B cell (primary cell): ENCODE data around the gene TIMM8A. TPM values are rescaled to one million over a fixed set of nuclear protein-coding genes. Genes with fewer than 3 reads are reported as not detected.

Experiments used
- ATAC-seq: fragments of 200-7000 bp; cut with Tn5 transposase; one replicate; pipeline ENCODE4 v1.10.0; 2021; ENCODE audit warnings: low read depth, mild to moderate bottlenecking, moderate number of reproducible peaks, moderate library complexity
- CTCF ChIA-PET: fragments of 350-600 bp; sonication (Branson Sonifier 250); formaldehyde crosslinking; loops from one replicate; lab custom pipeline; 2021; ENCODE audit warnings: antibody characterized with exemption, inconsistent platforms; lab: Charles Lee
- POLR2A ChIA-PET: fragments of 350-600 bp; sonication (Branson Sonifier 250); formaldehyde crosslinking; loops from one replicate; lab custom pipeline; 2021; ENCODE audit warnings: antibody characterized with exemption; lab: Charles Lee
- DNase-seq: peaks from one replicate; pipeline ENCODE4 v3.0.0; 2013
- H2AFZ ChIP-seq: 2 replicates; pipeline ENCODE4 v1.6.1; 2012; ENCODE audit warnings: mild to moderate bottlenecking, low read depth, low read length; ENCODE audit not compliant: insufficient read depth, poor library complexity, severe bottlenecking
- H3K27ac ChIP-seq, 2 donors: 1 replicate in 1 of 2; 2 replicates in 1 of 2; pipeline ENCODE4 v1.5.1; 2012 to 2013; ENCODE audit warnings: low read length in 2 of 2, mild to moderate bottlenecking in 2 of 2, moderate library complexity in 1 of 2
- H3K27me3 ChIP-seq, 4 experiments: fragments of 200-600 bp in 1 of 4; sonication (generic) in 1 of 4; replicated peaks in 1 of 4; 1 replicate in 2 of 4; 2 replicates in 2 of 4; pipeline versions ENCODE4 v1.6.1 to v1.7.0; 2013 to 2016; ENCODE audit warnings: low read length in 3 of 4, mild to moderate bottlenecking in 2 of 4, mixed read lengths in 1 of 4, moderate library complexity in 1 of 4; ENCODE audit not compliant: insufficient read depth in 4 of 4, control insufficient read depth in 3 of 4; ENCODE audit errors: control extremely low read depth in 1 of 4
- H3K36me3 ChIP-seq, 2 experiments: replicated peaks in 1 of 2; 1 replicate in 1 of 2; 2 replicates in 1 of 2; pipeline versions ENCODE4 v1.6.1 to v1.7.1; 2013; ENCODE audit warnings: low read length in 1 of 2; ENCODE audit not compliant: insufficient read depth in 2 of 2, control insufficient read depth in 1 of 2; ENCODE audit errors: control extremely low read depth in 1 of 2, extremely low read depth in 1 of 2
- H3K4me1 ChIP-seq, 2 donors: fragments of 200-600 bp in 1 of 2; sonication (generic) in 1 of 2; 1 replicate in 1 of 2; 2 replicates in 1 of 2; pipeline versions ENCODE4 v1.5.1 to v1.6.1; 2013 to 2017; ENCODE audit warnings: low read length in 2 of 2; ENCODE audit not compliant: control insufficient read depth in 2 of 2, insufficient read depth in 2 of 2
- H3K4me2 ChIP-seq: replicated peaks from 2 replicates; pipeline ENCODE3; 2012; ENCODE audit warnings: mild to moderate bottlenecking, low read depth, low read length; ENCODE audit not compliant: poor library complexity, severe bottlenecking
- H3K4me3 ChIP-seq, 5 experiments: fragments of 200-600 bp in 1 of 5; sonication (generic) in 1 of 5; 1 replicate in 3 of 5; 2 replicates in 2 of 5; pipeline versions ENCODE4 v1.5.1 to v1.7.0; 2011 to 2016; ENCODE audit warnings: low read length in 4 of 5, mild to moderate bottlenecking in 4 of 5, low read depth in 2 of 5, control low read depth in 1 of 5, moderate library complexity in 1 of 5; ENCODE audit not compliant: insufficient read depth in 1 of 5; ENCODE audit errors: control extremely low read depth in 1 of 5, extremely low read depth in 1 of 5
- H3K79me2 ChIP-seq: fragments of 200-600 bp; sonication (generic); one replicate; pipeline ENCODE4 v1.6.0; 2016; ENCODE audit warnings: low read length; ENCODE audit not compliant: control insufficient read depth, insufficient read depth
- H3K9ac ChIP-seq: fragments of 200-600 bp; sonication (generic); 2 replicates; pipeline ENCODE4 v1.6.1; 2017; ENCODE audit warnings: mild to moderate bottlenecking, low read length, moderate library complexity
- H3K9me3 ChIP-seq, 3 donors: one replicate each; pipeline versions ENCODE4 v1.6.1 to v1.7.1; 2013; ENCODE audit warnings: low read length in 2 of 3; ENCODE audit not compliant: control insufficient read depth in 2 of 3, insufficient read depth in 1 of 3; ENCODE audit errors: control extremely low read depth in 1 of 3
- H4K20me1 ChIP-seq: 2 replicates; pipeline ENCODE4 v1.6.0; 2012; ENCODE audit warnings: mild to moderate bottlenecking, low read length; ENCODE audit not compliant: insufficient read depth, control insufficient read depth, poor library complexity, severe bottlenecking
- H3K27ac Mint-ChIP-seq: one replicate; pipeline ENCODE4 v1.8.0; 2021; ENCODE audit warnings: mixed read lengths
- H3K27me3 Mint-ChIP-seq: one replicate; pipeline ENCODE4 v1.8.0; 2021; ENCODE audit warnings: mixed read lengths
- H3K4me1 Mint-ChIP-seq: one replicate; pipeline ENCODE4 v1.8.0; 2021; ENCODE audit warnings: mixed read lengths
- H3K4me3 Mint-ChIP-seq: one replicate; pipeline ENCODE4 v1.8.0; 2021; ENCODE audit warnings: mixed read lengths
- H3K9me3 Mint-ChIP-seq: one replicate; pipeline ENCODE4 v1.8.0; 2022; ENCODE audit warnings: mixed read lengths; ENCODE audit not compliant: insufficient read depth
- EZH2 ChIP-seq: IDR thresholded peaks from 2 replicates; pipeline ENCODE4 v1.6.1; 2012; ENCODE audit warnings: borderline replicate concordance, low read depth, mild to moderate bottlenecking, moderate library complexity, low read length; ENCODE audit not compliant: insufficient read depth, poor library complexity, severe bottlenecking
- WGBS: methylation state at CpG from one replicate; pipeline ENCODE4 v1.1.5; 2013; ENCODE audit warnings: missing lambda C conversion rate; ENCODE audit not compliant: insufficient coverage; 5-methylcytosine and 5-hydroxymethylcytosine counted together
- intact Hi-C: fragments of 100-400 bp; cut with micrococcal nuclease; formaldehyde crosslinking; loops from one replicate; pipeline ENCODE4 v1.10.0; 2022
- polyA plus RNA-seq: library from polyadenylated mRNA; depleted of rRNA; stranded (reverse); fragments of >200 nt; gene quantifications from 2 replicates; pipeline ENCODE4 v1.2.3, GENCODE V29; 2012
- total RNA-seq, 2 donors: library from RNA; stranded (reverse); fragments of 120-200 nt in 1 of 2; gene quantifications; 1 replicate in 1 of 2; 2 replicates in 1 of 2; pipeline versions ENCODE4 v1.2.3 to v1.2.4, GENCODE V29; 2013 to 2022
- TF ChIP-seq, protein P1 (sequence below): fragments of 200-600 bp; IDR thresholded peaks from one replicate; pipeline ENCODE4 v1.8.0; 2022; ENCODE audit warnings: antibody characterized with exemption, mild to moderate bottlenecking

Gene TIMM8A
- total and polyA plus RNA-seq, 2 donors (not counting 1 experiment from before 2014, with no cell fraction given), result 4.0 to 13.4 TPM

DNA sequence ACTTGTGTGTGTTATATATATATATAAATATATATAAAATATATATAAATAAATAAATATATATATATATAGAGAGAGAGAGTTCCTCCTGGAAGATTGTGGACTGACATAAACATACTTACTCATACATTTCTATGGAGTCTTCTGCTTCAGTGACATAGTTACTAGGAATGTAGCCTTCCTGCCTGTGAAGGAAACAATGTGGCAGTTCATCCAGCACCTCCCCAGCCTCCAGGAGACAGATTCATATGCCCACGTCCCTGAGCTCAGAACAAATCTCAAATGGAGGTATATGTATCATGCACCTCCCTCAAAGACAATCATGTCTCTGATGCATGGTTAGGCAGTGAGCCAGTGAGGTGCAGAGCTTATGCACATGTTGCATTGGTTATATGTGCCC lies 11.4 kb upstream of the TIMM8A start:
- H4K20me1 ChIP-seq, result peaks cover 7% of the 10 kb centered on the region
- H3K9ac ChIP-seq, result no peak overlapping the region
- H3K9me3 ChIP-seq, result no peaks in the 10 kb centered on the region
- ATAC-seq (no peak), DNase-seq (no peak)
- POLR2A ChIA-PET, result no interaction called here
- H3K4me2 ChIP-seq, result no peak overlapping the region
- intact Hi-C loops, result no loop called here
- TF ChIP-seq, protein P1, sequence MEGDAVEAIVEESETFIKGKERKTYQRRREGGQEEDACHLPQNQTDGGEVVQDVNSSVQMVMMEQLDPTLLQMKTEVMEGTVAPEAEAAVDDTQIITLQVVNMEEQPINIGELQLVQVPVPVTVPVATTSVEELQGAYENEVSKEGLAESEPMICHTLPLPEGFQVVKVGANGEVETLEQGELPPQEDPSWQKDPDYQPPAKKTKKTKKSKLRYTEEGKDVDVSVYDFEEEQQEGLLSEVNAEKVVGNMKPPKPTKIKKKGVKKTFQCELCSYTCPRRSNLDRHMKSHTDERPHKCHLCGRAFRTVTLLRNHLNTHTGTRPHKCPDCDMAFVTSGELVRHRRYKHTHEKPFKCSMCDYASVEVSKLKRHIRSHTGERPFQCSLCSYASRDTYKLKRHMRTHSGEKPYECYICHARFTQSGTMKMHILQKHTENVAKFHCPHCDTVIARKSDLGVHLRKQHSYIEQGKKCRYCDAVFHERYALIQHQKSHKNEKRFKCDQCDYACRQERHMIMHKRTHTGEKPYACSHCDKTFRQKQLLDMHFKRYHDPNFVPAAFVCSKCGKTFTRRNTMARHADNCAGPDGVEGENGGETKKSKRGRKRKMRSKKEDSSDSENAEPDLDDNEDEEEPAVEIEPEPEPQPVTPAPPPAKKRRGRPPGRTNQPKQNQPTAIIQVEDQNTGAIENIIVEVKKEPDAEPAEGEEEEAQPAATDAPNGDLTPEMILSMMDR, result no peak
- TF ChIP-seq EZH2, result no peak
- H3K27ac Mint-ChIP-seq, result no peak overlapping the region
- H3K27me3 ChIP-seq, result no peaks in the 10 kb centered on the region
- H3K79me2 ChIP-seq, result peaks cover 27% of the 10 kb centered on the region
- no peak overlapping the region for H2AFZ ChIP-seq
- H3K36me3 ChIP-seq, result peaks cover 8 to 60% of the 10 kb centered on the region in 2 experiments
- peaks cover 12 to 20% of the 10 kb centered on the region in 2 donors for H3K4me1 ChIP-seq
- no peaks in the 10 kb centered on the region for H3K9me3 Mint-ChIP-seq
- no peaks in the 10 kb centered on the region for H3K27me3 Mint-ChIP-seq
- H3K4me3 Mint-ChIP-seq, result no peak overlapping the region
- no peak overlapping the region for H3K27ac ChIP-seq
- CTCF ChIA-PET, result no interaction called here
- H3K4me3 ChIP-seq, result no peak overlapping the region
- no CpG with 5 or more reads among the region's 1 CpG for WGBS
- H3K4me1 Mint-ChIP-seq, result peaks cover 21% of the 10 kb centered on the region

DNA sequence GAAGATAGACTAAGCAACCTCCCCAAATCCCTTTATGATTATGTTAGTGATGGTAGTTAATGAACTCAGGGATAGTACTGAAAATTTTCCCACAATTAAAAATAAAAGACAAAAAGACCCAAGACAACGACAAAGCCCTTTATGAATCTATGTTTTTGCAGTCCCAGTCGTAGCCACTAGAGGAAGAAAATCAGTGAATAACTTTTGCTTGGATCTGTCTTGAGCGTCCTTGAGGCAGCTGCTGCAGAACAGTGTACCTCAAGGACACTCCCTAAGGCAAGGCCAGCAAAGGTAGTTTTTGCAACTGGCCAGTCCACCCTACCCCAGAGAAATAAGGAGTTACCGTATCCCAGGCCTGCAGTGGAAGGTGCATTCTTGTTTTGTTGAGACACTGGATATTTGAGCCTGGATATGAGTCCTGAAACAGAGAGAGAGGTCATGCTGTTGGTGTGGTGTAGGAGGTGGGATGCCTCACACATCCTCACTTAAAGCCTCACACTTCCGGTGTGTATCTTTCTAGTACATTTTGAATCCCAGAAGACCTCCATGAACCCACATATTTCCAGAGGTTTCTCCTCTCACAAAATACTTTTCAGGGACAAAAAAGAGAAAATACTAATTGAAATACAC lies 8.7 kb upstream of the TIMM8A start:
- ChIA-PET CTCF (interaction anchor here (1.0 to 1.6 kb wide), 3 partner anchors 11 to 33 kb away, joined by 4 to 6 read pairs (median 5); partner anchors contain the start of genes BTK and RPL36A), POLR2A (no interaction called here)
- peaks cover 9 to 71% of the 10 kb centered on the region in 2 experiments for H3K36me3 ChIP-seq
- intact Hi-C loops, result no loop called here
- TF ChIP-seq, protein P1, result peak; percentile 24
- TF ChIP-seq EZH2, result no peak
- no peak overlapping the region for H3K9ac ChIP-seq
- no peak for ATAC-seq
- H3K4me1 Mint-ChIP-seq, result peaks cover 18% of the 10 kb centered on the region
- H3K27me3 Mint-ChIP-seq, result no peaks in the 10 kb centered on the region
- H2AFZ ChIP-seq, result no peak overlapping the region
- peak overlapping the region in 1 of 2 donors; percentile 62 for H3K27ac ChIP-seq
- no CpG with 5 or more reads among the region's 5 CpGs for WGBS
- H3K27me3 ChIP-seq, result no peaks in the 10 kb centered on the region
- H3K9me3 Mint-ChIP-seq, result no peaks in the 10 kb centered on the region
- peaks cover 6% of the 10 kb centered on the region for H3K79me2 ChIP-seq
- H3K9me3 ChIP-seq, result no peaks in the 10 kb centered on the region
- peak; percentile 16 for DNase-seq
- peaks cover 12 to 20% of the 10 kb centered on the region in 2 donors for H3K4me1 ChIP-seq
- H3K4me3 Mint-ChIP-seq, result no peak overlapping the region
- peaks cover 2% of the 10 kb centered on the region for H4K20me1 ChIP-seq
- H3K4me3 ChIP-seq, result no peak overlapping the region
- H3K27ac Mint-ChIP-seq, result peak overlapping the region; percentile 87
- H3K4me2 ChIP-seq, result no peak overlapping the region
